ENCODE measurements around the gene CDC20.
A peak's percentile ranks its signal among the peaks of the same experiment; 100 is the strongest.

GRCh38 chr1:43363283-43363934 is 4.6 kb downstream of the CDC20 start:
- TF ChIP-seq CTCF (conservative IDR thresholded peaks at IDR 0.05; ENCODE audit: low read depth in 2 of 2) (no peak), POLR2AphosphoS5 (IDR thresholded peaks at IDR 0.05; ENCODE audit: low read depth) (peak; percentile 68; the same call in 1 of the 2 replicates), ZNF331 (CRISPR knock-in tag; IDR thresholded peaks at IDR 0.05; ENCODE audit: low read depth) (no peak), STAT1 (IDR thresholded peaks at IDR 0.05; ENCODE audit: unreplicated experiment) (no peak)

Measured in GM23338 (cell line).